MCF 10A (cell line): ENCODE data around the gene NACC2. TPM values are rescaled to one million over a fixed set of nuclear protein-coding genes. Genes with fewer than 3 reads are reported as not detected.

ENCODE experiments used
- BruUV-seq: library from RNA; stranded (reverse); fragments of 400-500 nt; replicated peaks from 2 replicates; lab custom pipeline; 2021; lab: Mats Ljungman, UMichigan
- CTCF ChIA-PET: fragments of 300-600 bp; sonication (Branson Sonifier 250); formaldehyde crosslinking; extraction: SDS; loops from one replicate; lab custom pipeline; 2021; ENCODE audit warnings: antibody characterized with exemption, inconsistent platforms; lab: Yijun Ruan, JAX
- POLR2A ChIA-PET: fragments of 300-600, 350-650 bp; sonication (Branson Sonifier 250); formaldehyde crosslinking; extraction: SDS; loops from one replicate; lab custom pipeline; 2020; ENCODE audit warnings: antibody characterized with exemption, inconsistent platforms; lab: Yijun Ruan, JAX
- DNase-seq: peaks from one replicate; pipeline ENCODE4 v3.0.0-alpha.2; 2018; ENCODE audit not compliant: unreplicated experiment
- H3K27ac Mint-ChIP-seq: one replicate; pipeline ENCODE4 v1.8.0; 2022; ENCODE audit warnings: mild to moderate bottlenecking, low read depth, mixed read lengths; ENCODE audit not compliant: unreplicated experiment
- H3K27me3 Mint-ChIP-seq: one replicate; pipeline ENCODE4 v1.8.0; 2022; ENCODE audit warnings: mixed read lengths; ENCODE audit not compliant: insufficient read depth, unreplicated experiment
- H3K36me3 Mint-ChIP-seq: one replicate; pipeline ENCODE4 v1.8.0; 2022; ENCODE audit warnings: mild to moderate bottlenecking, moderate library complexity, mixed read lengths; ENCODE audit not compliant: insufficient read depth, unreplicated experiment
- H3K4me1 Mint-ChIP-seq: one replicate; pipeline ENCODE4 v1.8.0; 2022; ENCODE audit warnings: mixed read lengths; ENCODE audit not compliant: insufficient read depth, unreplicated experiment
- H3K4me3 Mint-ChIP-seq: one replicate; pipeline ENCODE4 v1.8.0; 2022; ENCODE audit warnings: mild to moderate bottlenecking, moderate library complexity, mixed read lengths; ENCODE audit not compliant: unreplicated experiment
- H3K9me3 Mint-ChIP-seq: one replicate; pipeline ENCODE4 v1.8.0; 2022; ENCODE audit warnings: mixed read lengths; ENCODE audit not compliant: unreplicated experiment
- CTCF ChIP-seq: fragments of 200-600 bp; IDR thresholded peaks from one replicate; pipeline ENCODE4 v1.8.0; 2022; ENCODE audit warnings: antibody characterized with exemption, mild to moderate bottlenecking; ENCODE audit not compliant: unreplicated experiment
- intact Hi-C: fragments of 100-400 bp; cut with micrococcal nuclease; formaldehyde crosslinking; loops from 2 replicates; pipeline ENCODE4 v1.14.1; 2022
- total RNA-seq: library from RNA; stranded (reverse); gene quantifications from 2 replicates; pipeline ENCODE4 v1.2.3, GENCODE V29; 2022

The NACC2 gene
- total RNA-seq, 1 experiment from 2014 or later: 16.5 TPM

- Mint-ChIP-seq H3K27ac (no peak overlapping the region), H3K9me3 (no peaks in the 10 kb centered on the region), H3K27me3 (no peaks in the 10 kb centered on the region), H3K36me3 (peaks cover 14% of the 10 kb centered on the region), H3K4me3 (no peak overlapping the region), H3K4me1 (no peaks in the 10 kb centered on the region)
- no TSS peak for BruUV-seq
- CTCF ChIA-PET: no interaction called here
- POLR2A ChIA-PET: no interaction called here
- DNase-seq: no peak
- intact Hi-C loops: no loop called here
- no peak for TF ChIP-seq CTCF
Measured at GRCh38 chr9:136019041-136019680, 75.9 kb downstream of the NACC2 start.

GRCh38 chr9:136018257-136019031 lies 76.6 kb downstream of the NACC2 start:
- CTCF ChIA-PET: no interaction called here

GRCh38 chr9:136017289-136018190 lies 77.5 kb downstream of the NACC2 start:
- Mint-ChIP-seq H3K27me3 (no peaks in the 10 kb centered on the region), H3K36me3 (peaks cover 21% of the 10 kb centered on the region), H3K4me3 (no peak overlapping the region), H3K9me3 (no peaks in the 10 kb centered on the region), H3K4me1 (no peaks in the 10 kb centered on the region), H3K27ac (no peak overlapping the region)
- intact Hi-C loops: no loop called here
- POLR2A ChIA-PET: no interaction called here
- BruUV-seq: no TSS peak
- no peak for TF ChIP-seq CTCF
- DNase-seq: no peak
- CTCF ChIA-PET: interaction anchor here (0.6 kb wide), 1 partner anchor 16 kb away, joined by 4 read pairs; no protein-coding TSS in a partner anchor

More at GRCh38 chr9:136018257-136019031, 76.6 kb downstream of the NACC2 start:
- no peak for DNase-seq
- POLR2A ChIA-PET: no interaction called here
- Mint-ChIP-seq H3K36me3 (peaks cover 14% of the 10 kb centered on the region), H3K4me3 (no peak overlapping the region), H3K4me1 (no peaks in the 10 kb centered on the region), H3K27me3 (no peaks in the 10 kb centered on the region), H3K9me3 (no peaks in the 10 kb centered on the region), H3K27ac (no peak overlapping the region)
- intact Hi-C loops: no loop called here
- no peak for TF ChIP-seq CTCF
- BruUV-seq: no TSS peak
